ENCODE data around the gene ECEL1.

Gene ECEL1

GRCh38 chr2:232522623-232523401 lies 35.2 kb upstream of the ECEL1 start:
- no peak for DNase-seq

GRCh38 chr2:232521959-232522622 lies 34.5 kb upstream of the ECEL1 start:
- DNase-seq: no peak

DNA sequence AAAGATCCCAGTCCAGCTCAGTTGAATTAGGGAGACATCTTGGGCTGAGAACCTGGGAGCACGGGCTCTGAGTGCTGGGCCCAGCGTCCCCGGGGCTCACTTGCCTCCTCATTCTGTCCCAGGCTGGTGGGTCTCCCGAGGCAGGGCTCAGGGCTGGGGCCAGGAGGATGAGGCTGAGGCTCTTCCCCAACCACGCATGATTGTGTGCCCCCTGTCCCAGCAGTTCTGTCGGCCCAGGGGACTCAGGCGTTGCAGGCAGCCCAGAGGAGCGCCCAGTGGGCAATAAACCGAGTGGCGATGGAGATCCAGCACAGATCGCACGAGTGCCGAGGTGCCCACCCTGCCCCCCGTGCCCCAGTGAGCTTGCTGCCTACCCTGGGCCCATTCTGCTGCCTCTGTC lies 33.5 kb upstream of the ECEL1 start:
- no peak for DNase-seq

- no peak for DNase-seq
These were observed 32.9 kb upstream of the ECEL1 start for GRCh38 chr2:232520489-232520888.

DNA sequence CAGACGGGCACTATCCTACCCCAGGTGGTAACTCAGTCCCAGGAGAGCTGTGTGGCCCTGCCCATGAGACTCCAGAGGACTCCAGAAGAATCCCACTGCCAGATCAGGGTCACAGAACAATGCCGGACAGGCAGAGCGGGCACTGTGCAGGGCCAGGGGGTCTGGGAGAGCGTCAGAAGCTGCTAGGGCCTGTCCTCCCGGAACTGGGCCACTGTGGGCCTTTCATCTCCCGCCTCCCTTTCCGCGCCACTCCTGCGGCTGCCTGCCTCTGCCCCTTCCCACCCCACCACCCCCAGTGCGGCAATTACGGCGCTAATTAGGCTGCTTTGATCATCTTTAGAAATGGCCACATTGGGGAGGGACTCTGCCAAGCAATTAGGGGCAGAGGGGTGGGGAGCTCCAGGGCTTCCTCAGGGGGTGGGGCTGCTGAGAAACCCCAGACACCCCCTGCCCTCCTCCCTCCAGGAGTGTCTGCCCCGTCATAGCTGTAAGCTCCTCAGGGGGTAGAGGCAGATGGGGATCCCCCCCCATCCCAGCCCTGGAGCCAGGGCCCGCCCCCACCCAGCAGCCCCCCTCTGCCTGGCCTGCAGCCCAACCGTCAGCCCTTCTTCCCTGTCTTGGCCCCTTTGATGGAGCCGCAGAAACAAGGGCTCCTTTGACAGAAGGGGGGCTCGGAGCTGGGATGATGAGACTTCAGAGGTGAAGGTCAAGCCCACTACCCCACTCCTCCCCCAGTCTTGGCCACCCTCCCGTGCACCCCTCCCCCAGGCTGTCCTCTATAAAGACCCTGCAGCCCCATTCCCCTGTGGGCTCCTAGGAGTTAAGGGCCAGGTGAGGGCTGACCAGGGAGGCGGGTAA lies 32.2 kb upstream of the ECEL1 start, which contains the start of gene PRSS56:
Gene PRSS56, plus strand, starts transcription at position 808 of the 858 bp plus-strand sequence. CDS start 211 bp downstream, outside the sequence.
- no peak for DNase-seq

- no peak for DNase-seq
These were observed 31.2 kb upstream of the ECEL1 start for GRCh38 chr2:232518844-232519243.

DNA sequence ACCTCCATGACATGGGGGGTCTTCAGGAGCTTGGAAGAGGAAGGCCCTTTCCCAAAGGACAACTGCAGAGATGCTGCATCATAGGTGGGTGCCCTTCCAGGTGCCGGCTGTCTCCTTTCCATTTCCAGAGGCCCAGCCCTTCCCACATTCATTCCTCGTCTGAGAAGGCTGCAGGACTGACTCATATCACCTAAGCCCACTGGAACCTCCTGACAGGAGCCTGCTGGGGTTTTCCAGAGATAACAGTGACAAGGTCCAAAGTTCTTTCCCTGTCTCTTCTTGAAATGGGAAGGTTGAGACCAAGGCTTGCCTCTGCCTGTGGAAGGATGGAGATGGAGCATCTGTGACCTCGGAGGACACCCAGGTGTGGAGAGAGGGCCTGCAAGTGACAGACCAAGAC lies 28.9 kb upstream of the ECEL1 start:
- DNase-seq: no peak

- no peak for DNase-seq
These were observed 28.0 kb upstream of the ECEL1 start for GRCh38 chr2:232515639-232516038.

DNA sequence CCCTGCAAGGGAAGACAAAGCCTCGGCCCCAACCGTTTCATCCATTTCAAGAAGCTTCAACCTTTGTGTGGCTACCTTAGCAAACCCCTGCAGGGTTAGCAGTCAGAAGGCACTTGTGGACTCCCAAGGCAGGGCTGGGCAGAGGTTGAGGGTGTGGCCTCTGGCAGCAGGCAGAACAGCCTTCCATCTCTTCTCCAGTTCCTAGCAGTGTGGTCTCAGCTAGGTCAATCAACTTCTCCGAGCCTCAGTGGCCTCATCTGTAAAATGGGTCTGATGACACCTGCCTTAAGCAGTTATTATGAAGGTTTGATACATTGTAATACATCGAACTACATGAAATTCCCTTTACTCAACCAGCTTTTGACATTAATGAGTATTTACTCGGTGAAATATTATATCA lies 25.7 kb upstream of the ECEL1 start:
- DNase-seq: no peak

GRCh38 chr2:232512602-232513001 lies 25.0 kb upstream of the ECEL1 start:
- DNase-seq: no peak

DNA sequence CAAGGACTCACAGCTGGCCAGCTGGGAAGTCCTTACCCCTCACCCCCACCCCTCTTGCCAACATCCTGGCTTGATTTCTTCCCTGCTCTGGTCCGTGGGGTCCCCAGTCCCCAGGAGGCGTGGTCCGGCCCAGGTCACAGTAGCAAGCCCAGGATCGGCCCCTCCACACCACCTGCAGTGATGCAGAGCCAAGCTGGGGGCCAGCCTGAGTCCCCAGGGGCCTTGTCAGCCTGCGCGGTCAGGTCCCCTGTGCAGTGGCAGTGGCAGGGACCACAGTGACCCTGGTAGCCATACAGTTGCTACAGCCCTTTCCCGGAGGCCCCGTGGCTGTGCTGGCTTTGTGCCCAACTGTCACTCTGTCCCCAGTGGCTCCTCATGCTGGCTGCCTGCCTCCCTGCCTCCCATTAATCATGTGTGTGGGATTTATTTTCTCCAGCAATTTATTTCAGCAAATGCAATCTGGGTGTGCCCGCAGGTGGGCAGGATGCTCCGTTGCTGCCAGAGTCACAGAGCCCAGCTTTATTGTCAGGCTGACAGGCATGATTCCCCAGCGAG lies 23.8 kb upstream of the ECEL1 start:
- DNase-seq: no peak

DNA sequence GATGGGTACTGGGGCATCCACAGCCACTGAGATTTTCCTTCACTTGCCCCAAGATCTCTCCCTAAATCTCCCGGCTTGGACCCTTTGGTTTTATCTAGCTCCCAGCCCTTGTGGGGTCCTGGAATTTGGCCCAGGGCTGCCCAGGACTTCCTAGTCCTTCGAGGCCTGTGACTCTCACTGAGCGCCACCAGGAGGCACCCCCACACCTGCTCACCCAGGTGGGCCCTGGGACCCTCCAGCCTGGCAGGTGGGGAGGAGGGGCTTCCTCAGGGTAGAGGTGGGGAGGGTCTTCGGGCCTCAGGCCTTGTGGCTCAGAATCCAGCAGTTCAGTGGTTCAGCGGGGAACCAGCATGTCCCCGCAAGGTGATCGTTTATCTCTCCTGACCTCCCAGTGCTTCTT lies 20.6 kb upstream of the ECEL1 start:
- no peak for DNase-seq

- no peak for DNase-seq
These were observed 19.1 kb upstream of the ECEL1 start for GRCh38 chr2:232506709-232507108.

- DNase-seq: no peak
These were observed 18.2 kb upstream of the ECEL1 start for GRCh38 chr2:232505856-232506255.

DNA sequence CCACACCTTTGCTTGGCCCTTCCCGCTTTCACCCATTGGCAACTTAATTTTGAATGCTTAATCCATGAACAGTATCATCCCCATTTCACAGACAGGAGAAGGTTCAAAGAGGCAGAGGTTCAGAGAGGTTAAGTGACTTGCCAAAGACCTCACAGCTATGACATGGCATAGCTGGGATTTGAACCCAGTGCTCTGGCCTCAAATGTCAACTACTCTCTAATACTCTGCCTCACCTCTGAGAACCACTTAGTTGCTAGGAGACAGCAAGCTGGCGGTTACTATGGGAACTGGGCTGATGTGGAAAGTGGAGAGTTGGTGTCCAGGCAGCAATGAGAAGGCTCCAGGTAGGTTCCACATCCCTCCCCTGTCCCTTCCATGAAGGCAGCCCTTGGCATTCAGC lies 16.8 kb upstream of the ECEL1 start:
- DNase-seq: no peak

DNA sequence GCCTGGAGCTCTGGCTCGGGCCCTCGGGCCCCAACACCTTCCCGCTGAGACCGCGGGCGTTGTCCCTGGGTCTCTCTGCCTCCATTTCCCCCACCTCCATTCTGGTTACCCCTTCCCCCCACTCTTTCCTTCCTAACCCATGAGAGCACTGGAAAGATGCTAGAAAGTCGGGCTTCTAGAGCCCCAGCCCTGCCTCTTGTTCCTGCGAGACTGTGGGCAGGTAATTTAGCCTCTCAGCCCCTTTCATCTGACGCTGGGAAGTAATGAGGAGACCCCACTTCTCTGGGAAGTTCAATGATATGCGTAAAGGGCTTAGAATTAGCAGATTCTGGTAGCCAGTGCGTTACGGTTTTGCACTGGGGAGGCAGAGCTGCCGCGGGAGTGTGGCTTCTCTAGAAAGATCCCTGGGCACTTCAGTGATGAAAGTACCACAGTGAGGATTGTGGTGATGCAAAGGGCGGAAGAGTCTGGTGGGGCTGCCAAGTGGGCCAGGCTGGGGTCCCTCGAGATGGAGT lies 16.2 kb upstream of the ECEL1 start:
- DNase-seq: no peak

DNA sequence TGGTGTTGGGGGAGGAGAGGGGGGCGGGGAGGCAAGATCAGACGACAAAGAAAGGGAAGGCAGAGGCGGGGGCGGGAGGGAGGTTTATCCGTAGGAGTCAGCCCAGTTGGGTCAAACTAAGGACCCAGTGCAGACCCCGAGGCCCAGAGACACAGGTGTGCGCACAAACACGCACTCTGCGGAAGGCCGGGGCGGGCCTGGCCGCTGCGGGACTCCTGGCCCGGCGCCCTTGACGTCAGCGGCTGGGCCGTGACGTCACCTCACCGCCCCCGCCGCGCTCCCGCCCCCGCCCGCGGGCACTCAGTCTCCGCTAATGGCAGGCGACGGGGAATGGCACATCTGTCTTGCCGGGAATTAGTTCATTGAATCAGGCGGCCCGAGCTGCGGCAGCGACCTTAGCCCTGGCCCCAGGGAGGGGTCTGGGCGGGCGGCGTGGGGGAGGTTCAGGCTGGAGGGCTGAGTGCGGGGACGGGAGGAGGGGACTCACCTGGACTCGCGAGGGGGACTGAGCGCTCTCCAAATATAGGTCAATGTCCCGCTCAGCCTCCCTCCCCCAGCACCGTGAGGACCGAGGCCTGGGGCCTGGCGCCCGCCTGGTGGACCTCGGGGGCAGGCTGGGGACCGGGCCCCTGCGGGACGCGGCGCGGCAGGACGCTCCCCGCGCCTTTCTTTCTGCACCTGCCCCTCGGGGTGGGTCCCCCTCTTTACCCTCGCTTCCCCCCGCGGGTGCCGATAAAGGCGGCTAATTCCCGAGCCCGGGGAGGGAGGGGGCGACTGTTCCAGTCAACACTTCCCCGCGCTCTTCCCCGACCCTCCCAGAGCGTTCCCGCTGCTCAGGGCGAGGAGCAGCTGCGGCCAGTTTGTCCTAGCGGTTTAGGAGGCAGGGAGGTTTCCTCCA lies 15.5 kb upstream of the ECEL1 start:
- DNase-seq: no peak

DNA sequence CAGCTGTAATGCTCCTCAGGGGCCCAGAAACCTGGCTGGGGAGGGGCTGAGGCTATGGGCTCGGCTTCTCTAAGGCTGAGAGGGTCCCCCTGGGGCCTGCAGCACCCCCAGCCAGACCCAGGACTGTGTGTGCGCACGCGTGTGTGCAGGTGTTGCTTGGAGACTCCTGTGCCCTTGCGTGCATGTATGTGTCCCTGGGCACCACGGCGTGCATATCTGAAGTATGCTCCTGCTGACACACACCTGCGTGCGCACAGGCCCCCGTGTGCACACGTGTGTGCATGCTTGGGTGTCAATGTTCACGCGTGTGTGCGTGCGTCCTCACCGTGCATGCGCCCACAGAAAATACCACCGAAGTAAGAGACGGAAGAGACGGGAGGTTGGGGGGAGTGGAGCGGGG lies 14.9 kb upstream of the ECEL1 start:
- DNase-seq: no peak

DNA sequence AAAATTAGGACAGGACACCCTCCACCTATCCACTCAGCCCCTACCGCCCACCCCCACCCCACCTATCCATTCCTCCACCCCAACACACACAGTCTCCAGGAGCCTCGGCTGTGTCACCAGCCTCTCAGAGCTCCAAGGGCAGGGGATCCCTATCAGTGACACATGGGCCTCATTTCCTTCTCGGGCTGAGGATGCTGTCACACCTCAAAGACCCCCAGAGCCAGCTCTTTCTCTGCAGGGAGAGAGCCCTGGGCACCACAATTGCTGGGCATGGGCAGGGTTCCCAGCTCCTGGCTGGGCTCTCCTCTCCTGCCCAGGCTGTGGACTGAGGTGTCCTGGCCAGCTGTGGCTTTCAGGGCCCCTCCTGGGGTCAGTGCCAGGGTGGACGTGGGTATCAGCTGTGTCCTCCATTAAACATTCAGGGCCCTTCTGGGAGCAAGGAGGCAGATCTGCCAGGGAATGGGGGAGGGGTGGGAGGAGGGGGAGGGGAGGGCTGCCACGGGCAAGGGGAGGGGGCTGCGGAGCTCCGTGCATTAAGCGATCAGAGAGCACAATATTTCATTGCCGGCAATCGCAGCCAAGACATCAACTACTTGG lies 14.3 kb upstream of the ECEL1 start:
- DNase-seq: no peak

DNA sequence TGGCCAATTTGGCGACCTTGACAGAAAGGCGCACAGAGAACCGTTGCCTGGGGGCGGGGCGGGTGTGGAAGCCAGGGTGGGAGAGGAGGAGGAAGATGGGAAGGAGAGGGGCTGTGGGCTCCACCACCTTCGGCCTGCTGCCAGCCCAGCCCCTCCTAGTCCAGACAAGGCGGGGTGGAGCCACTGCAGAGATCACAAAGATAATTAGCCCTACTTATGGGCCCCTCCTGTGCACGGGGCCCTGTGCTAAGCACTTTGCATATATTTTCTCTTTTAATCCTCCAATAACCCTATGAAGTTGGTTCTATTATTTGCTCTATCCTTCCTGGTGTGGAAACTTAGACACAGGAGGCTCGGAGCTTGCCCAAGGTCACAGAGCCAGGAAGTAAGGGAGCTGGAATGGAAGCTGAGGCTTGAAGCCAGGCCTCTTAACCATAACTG lies 13.7 kb upstream of the ECEL1 start:
- DNase-seq: no peak

GRCh38 chr2:232498452-232498851 lies 10.8 kb upstream of the ECEL1 start:
- DNase-seq: no peak

Measured in SIG-M5 (cell line).